Activated naive CD4-positive, alpha-beta T cell treated with anti-CD3 and anti-CD28 coated beads, Interleukin-2, amount 50 U/mL, for 16 hours (primary cell): ENCODE data around the gene DNAJC18.
"Not testable (repeated sequence)": the region's sequence is repeated elsewhere in the genome, so short reads cannot be mapped to it uniquely, and the experiment has no call there.

Experiments
- DNase-seq: peaks from one replicate; pipeline ENCODE4 v3.0.0-alpha.2; 2020

DNAJC18 gene

DNA sequence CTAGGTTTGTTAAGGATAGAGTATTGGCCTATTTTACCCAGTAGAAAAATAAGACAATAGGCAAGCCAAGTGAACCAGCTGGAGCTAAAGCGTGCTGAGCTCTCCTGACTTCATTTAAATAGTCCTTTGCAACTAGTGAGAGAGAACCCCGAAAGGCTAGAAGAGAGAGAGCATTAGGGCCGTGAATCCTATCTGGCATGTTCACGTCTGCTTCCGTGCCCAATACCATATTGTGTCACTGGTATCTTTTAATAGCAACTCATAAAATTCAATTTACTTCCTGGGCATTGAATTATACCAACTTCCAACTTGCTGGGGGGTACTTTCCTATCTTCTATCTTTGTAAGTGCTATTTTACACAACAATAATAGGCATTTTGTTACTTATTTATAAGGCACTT, 13.8 kb downstream of the DNAJC18 start:
- DNase-seq: no peak

DNA sequence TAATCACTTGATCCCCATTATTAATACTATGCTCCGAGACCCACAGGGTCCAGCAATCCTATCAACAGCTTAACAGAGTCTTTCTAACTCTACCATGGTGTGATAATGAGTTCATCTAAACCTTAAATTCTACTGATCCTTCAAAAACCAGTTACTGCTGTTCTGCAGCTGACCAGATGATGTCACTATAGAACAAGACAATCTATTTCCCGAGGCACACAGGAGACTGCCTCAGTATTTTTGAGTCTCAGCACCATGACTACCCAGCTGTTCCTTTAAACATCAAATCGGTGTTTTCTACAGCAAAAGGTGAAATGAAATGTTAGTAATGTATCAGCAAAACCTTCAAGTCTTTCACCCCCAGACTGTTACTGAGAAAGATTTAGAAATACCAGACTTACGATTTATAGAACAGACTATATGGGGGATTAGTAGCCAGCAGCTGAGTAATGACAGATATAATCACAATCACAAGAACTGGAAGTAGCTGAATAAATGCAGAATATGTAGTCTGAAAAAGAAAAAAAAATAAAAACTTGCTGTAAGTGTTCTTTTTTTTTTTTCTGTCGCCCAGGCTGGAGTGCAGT, 16.9 kb downstream of the DNAJC18 start:
- peak; percentile 38 for DNase-seq

DNA sequence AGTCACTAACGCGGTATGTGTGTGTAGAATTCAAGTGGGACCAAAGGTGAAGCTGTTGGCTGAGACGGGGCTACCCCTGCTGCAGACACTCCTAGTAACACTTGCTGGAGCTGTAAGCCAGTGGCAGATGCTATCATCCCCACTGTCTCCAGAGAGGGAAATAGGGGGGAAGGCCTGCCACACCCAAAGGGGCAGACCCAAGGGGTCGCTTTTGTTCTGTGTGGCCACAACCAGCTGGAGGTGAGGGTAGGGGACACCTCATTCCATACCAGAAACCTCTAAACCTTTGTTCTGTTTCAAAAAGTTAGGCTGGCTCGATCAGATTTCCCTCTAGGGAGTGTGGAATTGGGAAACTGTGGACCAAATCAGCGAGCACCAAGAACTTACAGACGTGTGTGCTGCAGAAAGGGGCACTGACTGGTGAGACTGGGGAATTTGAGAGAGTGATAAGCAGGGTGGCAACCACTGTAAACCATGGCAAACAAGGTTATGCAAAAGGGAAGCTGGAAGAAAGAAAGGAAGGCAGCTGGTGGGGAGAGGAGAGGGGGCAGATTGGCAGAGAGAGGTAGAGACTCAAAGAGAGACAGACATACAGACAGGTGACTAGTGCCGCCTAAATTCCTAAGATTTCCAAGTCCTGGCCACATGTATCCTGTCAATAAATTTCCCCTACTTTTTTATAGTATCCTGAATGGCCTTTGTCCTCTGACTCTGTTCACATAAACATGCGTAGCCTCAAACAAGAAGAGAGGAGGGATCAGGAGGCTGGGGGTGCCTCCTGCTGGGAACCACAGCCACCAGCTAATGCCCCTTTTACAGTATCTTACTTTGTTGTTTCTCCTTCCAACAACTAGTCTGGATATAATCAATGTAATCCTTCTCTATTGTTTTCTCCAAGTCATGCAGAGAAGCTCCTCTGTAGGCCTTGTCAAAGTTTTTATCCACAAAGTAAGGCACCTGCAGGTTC, 19.8 kb downstream of the DNAJC18 start:
- no peak for DNase-seq

DNA sequence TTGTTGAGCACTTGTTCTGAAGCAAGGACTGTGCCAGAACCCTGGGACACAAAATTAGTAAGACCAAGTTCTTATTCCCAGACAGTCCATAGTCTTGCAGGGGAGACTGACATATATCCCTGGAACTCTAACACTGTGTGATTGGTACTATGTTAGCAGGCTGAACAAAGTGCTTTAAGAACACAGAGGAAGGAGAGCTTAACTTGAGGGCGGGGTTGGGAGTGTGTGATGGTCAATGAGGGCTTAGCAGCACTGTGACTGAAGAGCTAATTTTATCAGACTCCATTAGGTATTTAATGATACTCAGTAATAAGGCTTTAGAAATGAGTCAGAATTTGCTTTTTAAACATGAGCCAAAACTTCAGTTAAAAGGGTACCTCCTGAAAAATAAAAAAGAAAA, 20.5 kb downstream of the DNAJC18 start:
- no peak for DNase-seq

DNA sequence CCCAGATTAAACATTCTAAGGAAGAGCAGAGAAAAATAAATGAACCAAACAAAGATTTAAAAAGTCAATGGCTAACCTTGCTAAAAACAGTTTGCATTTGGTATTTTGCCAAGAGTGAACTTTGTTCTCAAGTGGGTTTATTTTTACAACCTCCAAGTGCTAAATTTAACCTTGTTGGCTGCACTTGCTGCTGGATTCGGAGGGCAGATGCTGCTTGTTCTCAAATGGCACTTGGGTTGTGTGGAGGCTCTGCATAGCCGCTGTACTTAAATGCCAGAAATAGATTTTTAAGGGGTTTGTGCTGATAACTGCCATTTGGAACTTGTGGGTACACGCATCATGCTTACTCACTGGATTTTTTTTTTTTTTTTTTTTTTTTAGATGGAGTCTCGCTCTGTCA, 22.1 kb downstream of the DNAJC18 start:
- no peak for DNase-seq

DNA sequence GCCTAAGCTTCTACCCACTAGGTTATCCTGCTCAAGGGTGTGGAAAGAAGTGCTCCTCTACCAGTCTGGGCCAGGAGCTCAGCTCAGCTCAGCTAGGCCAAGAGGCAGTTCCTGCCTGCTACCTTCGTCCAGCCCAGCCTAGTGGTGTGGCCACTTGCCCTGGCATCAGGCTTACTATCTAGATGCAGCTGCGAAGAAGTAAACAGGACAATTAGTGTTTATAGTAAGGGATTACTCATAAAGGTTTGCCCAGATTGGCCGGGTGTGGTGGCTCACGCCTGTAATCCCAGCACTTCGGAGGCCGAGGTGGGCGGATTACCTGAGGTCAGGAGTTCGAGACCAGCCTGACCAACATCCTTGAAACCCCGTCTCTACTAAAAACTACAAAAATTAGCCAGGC, 22.7 kb downstream of the DNAJC18 start:
- no peak for DNase-seq

DNA sequence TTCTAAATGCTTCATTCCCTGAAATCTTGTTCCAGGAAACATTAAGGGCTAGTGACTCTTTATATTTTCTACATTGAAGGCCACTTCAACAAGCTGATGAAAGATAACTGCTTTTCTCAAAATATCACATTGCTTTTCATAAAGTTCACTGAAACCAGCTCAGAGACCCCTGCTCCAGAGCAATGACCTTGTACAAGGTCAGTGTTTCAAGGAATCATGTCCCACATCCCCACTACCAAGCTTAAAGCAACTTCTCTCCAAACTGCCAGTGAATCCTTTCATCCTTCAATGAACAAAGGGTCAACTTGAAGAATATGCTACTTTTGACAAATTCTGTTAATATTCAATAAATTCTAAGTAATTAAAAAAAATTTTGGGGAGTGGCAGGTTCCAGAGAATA, 23.5 kb downstream of the DNAJC18 start:
- no peak for DNase-seq

DNA sequence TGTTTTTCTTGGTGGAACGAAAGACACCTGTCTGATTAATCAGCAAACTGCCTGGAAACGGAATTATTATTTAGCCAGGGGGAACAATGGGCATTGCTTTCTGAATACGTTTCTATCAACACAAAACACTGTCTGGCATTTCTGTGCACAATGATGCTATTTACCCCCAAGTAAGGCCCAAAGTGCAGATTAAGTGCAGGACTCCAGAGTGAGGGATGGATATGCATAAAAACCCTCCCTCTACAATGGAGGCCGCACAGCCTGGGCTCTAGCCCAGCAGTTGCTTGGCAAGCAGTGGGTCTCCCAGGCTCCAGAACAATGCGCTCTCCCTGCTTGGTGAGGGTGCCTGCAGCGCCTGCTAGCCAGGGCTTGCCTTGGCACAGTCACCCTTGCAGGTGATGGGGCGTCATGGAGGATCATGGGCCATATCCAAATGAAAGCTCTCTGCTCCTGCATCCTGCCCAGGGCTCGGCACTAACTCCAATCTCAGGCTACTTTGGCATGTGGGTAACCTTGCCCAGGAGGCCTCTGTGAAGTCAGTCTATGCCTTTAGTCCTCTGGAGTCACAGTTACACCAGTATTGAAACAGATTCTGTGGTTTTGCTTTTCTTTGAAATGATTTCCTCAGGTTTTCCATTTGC, 24.0 kb downstream of the DNAJC18 start:
- no peak for DNase-seq

DNA sequence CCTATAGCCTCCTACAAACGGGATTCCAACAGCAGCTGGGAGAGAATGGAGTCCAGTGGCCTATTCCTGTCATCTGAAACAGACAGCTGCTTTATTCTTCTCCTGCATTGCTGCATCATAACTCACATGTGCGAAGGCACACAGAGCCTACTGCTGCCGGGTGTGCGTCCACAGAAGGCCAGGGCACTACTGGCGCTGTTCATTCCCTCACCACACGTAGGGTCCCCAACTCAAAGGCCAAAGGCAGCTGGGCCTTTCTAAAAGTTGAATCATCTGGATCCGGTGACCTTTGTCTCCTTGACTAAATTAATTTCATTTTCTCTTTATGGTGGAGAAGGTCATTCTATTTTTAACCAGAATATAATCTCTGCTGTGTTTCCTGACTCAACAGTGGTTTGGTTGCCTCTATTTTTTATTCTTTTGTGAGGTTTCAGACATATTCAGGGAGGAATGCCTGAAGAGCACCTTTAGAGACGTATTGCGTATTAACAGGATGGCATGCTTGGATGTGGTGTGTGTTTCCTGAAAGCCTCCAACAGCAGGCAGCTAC, 24.7 kb downstream of the DNAJC18 start:
- no peak for DNase-seq

DNA sequence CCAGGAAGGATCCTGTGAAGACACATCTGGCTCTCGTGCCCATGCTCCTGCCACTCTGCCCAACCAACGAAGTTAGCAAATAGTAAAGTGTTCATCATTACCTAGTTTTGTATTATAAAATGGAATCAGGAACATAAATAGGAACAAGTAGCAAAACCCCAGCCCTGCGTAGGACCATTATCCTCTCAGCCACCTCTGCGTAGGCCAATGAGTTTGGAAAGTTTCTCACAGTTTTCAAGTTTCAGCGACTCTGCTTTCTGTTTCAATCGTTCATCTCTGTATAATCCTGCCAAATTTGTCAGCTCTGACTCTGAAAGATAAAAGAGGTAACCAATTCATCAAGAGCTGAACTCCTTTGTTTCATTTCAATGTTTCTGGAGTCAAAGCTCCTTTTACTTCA, 25.4 kb downstream of the DNAJC18 start:
- no peak for DNase-seq

DNA sequence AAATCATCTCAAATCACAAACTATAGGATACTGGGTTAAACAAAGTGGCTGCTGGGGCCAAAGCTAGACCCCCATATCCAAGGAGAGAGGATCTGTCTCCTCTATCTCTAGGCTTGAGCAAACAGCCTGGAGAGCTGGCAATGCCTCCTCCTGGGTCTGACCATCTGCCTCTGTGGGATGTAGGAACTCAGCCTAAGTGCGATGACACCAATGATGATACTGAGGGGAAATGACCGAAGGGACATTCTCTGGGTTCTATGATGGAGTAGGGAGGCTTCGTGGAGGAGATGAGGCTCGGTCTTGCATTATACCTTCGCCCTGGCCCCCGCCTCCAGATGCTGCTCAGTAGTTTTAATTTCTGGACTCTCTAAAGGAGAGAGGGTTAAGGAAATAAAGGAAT, 26.2 kb downstream of the DNAJC18 start:
- DNase-seq: no peak

DNA sequence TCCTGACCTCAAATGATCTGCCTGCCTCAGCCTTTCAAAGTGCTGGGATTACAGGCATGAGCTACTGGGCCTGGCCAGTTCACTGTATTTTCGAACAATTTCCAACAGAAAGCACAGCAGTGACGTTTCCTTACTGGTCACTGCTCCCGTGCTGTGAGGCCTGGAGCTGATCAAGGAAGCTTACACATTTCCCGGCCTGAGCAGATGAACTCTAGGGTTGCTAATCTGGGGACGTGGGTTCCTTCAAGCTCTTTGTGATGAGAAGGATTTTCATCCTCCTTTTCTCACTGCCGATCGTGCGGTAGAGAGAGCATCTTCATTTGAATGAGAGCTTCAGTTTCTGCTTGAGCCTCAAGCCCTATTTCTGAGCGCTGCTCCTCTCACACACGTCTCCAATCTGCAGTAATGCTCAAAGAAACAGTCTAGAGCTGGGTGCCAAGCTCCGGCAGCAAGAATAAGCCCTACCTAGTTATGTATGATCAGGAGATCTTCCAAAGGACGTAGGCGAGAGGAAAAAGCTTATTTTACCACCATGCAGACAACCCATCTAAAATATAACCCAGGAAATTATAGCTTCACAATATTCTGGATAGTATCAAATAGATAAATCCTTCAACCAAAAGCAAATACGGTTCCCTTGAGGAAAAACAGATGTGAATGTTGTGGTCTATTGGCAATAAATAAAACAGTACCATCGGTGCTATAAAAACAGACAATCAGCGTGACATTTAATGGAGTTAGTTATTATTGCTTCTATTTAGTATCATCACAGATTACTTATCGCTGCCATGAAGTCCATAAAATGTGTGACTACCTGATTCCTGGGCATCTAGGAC, 28.1 kb downstream of the DNAJC18 start:
- DNase-seq: no peak

DNA sequence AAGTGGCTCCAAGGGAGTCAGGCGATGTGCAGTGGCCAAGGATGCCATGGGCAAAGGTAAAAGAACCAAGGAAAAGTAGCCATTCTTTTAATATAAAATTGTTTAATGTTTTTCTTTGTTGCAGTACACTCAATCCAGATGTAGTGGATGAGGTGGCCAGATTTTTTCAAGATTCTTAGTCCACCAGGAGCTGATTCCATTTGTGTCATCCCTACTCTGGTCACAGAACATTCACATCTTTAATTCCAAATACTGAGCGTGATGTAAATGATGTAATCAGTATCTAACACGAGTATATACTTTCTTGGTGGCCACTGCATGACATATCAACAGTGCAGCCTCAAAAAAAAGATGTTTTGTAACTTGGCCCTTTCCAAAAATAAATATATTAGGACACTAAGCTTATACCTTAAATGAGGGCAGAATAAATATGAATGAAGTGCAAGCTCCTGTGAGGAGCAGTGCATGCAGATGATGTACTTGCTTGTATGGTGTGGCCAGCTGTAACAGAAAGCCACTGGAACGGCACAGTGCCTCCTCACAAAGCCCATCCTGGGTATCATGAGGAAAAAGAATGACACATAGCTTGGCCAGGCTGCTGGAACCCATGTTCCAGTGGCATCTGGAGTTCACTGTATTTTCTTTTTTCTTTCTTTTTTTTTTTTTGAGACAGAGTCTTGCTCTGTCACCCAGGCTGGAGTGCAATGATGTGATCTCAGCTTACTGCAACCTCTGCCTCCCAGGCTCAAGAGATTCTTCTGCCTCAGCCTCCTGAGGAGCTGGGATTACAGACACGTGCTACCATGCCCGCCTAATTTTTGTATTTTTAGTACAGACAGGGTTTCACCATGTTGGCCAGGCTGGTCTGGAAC, 29.0 kb downstream of the DNAJC18 start:
- no peak for DNase-seq

DNA sequence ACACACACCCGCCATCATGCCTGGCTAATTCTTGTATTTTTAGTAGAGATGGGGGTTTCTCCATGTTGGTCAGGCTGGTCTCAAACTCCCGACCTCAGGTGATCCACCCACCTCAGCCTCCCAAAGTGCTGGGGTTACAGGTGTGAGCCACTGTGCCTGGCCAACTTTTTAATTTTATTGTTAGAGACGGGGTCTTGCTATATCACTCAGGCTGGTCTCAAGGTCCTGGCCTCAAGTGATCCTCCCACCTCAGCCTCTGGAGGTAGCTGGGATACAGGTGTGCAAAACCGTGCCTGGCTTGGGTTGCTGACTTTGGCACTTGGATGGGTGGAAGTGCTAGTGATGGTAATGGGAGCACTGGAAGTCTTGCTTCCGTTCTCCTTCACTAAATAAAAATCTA, 30.2 kb downstream of the DNAJC18 start:
- not testable (repeated sequence) for DNase-seq

DNA sequence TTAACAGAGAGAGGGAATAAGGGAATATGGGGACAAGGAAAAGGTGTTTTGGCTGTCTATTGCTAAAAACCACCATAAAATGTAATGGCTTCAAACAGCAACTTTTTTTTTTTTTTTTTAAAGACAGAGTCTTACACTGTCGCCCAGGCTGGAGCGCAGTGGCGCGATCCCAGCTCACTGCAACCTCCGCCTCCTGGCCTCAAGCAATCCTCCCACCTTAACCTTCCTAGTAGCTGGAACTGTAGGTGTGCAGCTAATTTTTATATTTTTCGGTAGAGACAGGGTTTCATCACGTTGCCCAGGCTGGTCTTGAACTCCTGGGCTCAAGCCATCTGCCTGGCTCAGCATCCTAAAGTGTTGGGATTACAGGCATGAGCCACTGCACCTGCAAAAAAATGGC, 31.1 kb downstream of the DNAJC18 start:
- DNase-seq: no peak

DNA sequence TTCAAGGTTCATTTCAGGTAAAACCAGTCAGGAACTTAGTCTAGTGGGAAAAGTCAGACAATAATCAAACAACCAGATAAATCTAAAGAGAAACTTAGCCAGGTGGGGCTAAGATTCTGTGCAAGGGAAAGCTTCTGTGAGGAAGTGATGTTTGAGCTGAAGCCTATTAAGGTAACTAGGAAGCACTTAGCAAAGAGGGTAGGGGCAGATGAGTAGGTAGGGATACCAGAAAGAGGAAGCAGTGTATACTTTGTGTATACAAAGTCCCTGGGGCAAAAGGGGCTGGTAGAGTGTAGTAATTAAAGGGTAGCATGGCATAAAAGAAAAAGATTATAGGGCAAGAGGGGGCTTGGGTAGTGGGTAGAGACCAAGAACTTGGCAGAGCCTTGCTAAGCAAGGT, 31.8 kb downstream of the DNAJC18 start:
- DNase-seq: no peak

DNA sequence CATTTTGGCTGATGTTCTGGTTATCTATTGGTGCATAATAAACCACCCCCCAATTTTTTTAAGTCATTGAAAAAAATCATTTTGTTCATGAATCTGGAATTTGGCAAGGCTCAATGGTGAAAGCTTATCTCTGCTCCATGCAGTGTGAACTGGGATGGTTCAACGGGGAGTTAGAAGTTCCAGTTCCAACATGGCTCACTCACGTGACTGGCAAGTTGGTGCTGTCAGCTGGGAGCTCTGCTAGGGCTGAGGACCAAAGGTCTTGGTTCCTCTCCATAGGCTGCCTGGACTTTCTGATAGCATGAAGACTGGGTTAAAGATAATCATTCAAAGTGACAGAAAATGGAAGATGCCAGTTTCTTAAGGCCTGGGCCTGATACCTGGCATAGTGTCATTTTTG, 32.4 kb downstream of the DNAJC18 start:
- no peak for DNase-seq

DNA sequence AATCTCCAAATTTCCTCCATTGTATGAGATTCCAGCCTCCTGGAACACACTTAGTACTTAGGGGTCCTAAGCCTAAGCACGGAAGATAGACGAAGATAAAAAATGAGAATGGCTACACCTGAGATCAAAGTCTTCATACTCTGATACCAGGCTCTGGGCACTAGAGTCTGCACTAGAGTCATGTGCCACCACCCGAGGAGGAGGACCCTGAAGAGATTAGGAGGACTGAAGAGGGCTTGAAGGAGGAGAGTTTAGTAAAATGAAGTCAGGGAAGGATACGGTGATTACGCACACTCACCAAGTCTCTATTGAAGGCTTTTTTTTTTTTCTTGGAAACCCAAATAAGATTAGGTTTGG, 34.9 kb downstream of the DNAJC18 start:
- no peak for DNase-seq

DNA sequence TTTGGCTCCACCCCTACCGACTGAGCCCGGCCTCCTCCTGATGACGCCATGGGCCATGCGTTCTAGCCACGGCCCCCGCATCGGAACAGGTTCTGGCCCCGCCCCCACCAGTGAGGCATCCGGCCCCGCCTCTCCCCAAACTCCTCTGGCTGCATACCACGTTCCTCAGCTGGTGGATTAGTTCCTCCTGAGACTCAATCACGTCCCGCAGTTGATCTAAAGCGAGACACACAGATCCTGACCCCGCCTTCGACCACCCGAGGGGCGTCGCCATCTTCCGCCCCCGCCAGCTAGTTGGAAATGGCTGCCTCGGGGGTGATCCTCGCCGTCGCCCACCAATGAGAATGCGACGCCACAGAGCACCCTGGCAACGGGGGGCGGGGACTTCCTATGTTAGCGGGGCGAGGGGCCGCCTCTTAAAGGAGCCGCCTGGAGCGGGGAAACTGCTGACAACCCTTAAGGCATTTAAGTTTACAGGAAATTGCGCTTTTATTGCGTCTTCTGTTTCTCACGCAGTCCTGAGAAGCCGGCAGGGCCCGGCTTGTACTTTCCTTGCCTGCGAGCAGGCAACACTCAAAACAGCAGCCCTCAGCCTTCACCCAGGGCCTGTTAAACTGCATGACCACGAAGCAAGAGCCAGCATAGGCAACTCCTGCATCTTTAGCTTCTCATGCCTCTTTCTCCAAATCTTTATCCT, 35.4 kb downstream of the DNAJC18 start, which contains the start of gene SPATA24:
TSS of gene SPATA24 (minus strand) at position 303 of the 697 bp plus-strand sequence. CDS start at position 274, 29 bp downstream.
- peak; percentile 99 for DNase-seq

DNA sequence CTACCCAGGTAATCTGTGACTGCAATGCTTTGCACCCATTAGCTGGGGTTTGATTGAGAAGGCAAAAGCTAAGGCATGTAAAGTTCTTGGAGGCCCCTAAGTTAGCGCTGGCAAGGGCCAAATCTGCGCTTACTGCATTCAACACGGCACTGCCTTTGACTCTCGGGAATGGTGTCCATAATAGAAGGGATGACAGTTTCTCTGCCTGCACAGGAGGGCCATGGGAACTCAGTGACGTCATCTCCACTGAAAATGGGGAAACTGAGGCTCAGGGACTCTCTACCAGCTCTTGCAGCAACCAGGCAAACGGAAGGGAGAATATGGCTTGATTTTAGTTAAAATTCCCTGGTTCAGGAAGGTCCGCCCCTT, 35.9 kb downstream of the DNAJC18 start:
- no peak for DNase-seq

DNA sequence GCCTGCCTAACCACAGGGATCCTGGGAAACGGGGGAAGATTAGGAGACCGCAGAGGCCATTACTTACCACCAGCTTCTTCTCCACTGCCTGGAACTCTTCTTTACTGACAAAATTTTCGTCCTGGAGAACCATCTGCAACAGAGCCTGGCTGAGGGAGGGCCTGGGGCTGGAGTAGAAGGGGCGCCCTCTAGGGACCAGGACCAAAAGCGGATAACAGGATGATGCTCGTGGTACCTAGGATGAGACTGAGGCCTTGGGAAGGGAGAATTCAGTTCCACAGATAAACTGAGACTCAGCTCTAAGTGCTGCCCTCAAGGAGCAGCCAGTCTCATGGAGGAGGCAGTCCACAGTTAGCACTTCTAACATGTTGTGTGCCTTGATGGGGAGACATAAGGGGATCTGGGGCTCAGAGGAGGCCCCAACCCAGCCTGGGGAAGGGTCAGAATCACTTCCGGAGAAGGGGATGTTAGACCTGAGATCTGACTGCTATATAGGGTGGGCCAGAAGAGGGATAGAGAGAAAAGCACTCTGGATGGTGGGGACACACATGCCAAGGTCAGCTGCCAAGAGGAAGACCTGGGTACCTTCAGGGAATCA, 36.7 kb downstream of the DNAJC18 start:
- no peak for DNase-seq
